SHP77 treated with DMSO at 0.1 percent for 48 hours (cell line): Measurements from ENCODE around the gene ACSL5.
"Not testable (repeated sequence)": the region's sequence is repeated elsewhere in the genome, so short reads cannot be mapped to it uniquely, and the experiment has no call there.

Experiments
- DNase-seq: peaks from one replicate; lab custom pipeline; 2025; lab: John Stamatoyannopoulos, UW

Gene ACSL5

DNA sequence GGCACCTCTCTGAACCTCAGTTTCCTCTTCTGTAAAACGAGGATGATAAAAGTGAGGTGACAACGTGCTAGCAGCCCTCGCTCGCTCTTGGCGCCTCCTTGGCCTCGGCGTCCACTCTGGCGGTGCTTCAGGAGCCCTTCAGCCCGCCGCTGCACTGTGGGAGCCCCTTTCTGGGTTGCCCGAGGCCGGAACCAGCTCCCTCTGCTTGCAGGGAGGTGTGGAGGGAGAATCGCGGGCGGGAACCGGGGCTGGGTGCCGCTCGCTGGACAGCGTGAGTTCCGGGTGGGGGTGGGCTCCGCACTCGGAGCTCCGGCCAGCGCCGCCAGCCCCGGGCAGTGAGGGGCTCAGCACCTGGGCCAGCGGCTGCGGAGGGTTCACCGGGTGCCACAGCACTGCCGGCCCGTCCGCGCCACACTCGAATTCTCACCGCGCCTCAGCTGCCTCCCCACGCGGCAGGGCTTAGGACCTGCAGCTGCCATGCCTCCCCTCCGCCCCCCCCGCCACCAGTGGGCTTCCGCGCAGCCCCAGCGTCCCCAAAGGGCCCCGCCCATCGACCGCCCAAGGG is 24.3 kb upstream of the ACSL5 start:
- DNase-seq = no peak

DNA sequence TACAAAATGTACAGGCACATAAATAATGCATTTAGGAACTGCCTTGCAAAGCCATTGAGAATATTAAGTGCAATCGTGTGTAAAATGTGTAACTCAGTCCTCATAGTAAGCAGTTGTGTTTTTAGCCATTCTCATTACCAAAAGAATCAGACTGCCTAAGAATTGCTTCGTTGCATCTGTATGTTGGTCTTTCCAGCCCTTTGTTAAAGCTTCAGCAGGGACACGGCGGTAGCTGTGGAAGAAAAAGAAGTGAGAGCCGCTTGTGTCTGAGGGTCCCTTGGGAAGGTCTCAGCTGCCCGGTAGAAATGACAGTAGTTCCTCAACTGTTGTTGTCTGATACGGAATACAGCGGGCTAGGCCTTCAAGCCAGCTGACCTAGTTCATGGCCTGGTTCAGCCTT is 22.8 kb upstream of the ACSL5 start:
- DNase-seq = no peak

DNA sequence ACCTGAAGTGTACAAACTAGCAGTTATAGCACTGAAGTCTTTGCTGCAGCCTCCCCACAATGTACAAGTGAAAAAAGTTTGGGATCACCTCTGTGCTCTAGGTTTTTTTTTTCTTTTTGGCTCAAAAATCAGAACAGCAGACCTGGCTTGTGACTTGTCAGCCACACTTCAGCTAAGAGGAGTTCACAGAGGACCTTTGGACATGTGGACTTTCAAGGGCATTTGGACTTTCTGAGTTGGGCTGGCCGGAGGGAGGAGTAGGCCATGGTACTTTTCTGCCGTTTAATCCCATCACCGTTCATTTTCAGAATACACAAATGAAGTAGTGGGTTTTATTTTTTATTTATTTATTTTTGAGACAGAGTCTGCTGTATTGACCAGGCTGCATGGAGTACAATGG is 21.9 kb upstream of the ACSL5 start:
- DNase-seq = no peak

DNA sequence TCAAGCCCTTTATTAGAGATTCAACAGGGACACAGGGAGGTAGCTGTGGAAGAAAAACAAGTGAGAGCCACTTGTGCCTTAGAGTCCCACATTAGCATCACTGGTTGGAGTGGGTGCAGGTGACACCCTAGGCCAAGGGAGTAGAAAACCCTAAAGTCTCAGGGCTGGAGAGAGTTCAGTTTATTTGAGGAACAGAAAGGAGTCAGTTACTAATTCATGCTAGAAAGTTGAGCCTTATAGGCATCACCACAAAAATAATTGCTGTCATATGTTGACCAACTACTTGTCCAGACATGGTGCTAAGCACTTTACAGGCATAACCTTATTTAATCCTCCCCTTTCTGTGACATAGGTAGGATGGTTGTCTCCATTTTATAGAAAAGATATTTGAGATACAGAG is 20.9 kb upstream of the ACSL5 start:
- no peak for DNase-seq

DNA sequence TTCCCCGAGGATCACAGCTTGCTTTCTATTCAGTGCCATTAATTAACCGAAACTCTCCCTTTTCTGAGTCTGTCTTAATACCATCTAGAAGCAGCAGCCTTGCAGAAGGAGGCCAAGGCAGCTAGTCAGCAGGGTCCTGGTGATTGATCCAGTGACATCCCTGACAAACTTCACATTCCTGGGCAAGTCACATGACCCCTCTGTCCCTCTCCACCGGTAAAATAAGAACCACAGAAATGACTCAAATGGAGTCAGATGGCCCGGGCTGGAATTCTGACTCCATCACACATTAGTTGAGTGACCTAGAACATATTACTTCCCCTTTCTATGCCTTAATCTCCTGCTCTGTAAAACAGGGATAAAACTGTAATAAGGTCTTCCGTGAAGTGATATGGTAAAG is 17.2 kb upstream of the ACSL5 start:
- DNase-seq = no peak

DNA sequence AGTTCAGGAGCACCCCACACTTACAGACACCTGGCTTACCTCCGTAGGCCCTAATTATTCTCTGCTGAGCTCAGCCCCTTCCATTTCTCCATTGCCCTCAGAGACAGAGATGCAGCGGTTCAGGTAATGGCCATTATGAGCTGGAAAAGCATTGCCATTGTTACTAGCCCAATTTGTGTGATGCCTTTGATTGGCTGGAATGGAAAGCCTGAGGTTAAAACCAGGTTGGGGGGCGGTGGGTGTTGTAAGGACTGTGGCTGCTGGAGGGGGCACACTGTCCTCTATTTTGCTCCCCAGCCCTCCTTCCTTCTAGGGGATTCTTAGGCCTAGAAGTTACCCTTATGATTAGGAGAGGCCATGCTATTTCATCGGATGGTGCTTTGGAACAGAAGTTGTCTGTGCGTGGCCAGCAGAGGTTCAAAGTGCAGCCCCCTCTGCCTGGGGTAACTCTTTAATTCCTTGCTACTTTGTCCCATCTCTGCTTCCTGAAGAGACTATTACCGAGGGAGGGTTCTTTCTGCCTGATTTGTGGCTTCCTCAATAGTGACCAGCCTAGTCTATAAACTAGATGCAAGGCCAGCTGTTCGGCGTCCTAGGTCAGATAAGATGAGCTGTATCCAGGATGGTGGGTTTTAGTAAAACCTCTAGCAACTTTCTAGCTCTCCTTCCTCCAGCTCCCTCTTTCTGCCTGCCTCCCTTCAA is 14.2 kb upstream of the ACSL5 start:
- DNase-seq = no peak

DNA sequence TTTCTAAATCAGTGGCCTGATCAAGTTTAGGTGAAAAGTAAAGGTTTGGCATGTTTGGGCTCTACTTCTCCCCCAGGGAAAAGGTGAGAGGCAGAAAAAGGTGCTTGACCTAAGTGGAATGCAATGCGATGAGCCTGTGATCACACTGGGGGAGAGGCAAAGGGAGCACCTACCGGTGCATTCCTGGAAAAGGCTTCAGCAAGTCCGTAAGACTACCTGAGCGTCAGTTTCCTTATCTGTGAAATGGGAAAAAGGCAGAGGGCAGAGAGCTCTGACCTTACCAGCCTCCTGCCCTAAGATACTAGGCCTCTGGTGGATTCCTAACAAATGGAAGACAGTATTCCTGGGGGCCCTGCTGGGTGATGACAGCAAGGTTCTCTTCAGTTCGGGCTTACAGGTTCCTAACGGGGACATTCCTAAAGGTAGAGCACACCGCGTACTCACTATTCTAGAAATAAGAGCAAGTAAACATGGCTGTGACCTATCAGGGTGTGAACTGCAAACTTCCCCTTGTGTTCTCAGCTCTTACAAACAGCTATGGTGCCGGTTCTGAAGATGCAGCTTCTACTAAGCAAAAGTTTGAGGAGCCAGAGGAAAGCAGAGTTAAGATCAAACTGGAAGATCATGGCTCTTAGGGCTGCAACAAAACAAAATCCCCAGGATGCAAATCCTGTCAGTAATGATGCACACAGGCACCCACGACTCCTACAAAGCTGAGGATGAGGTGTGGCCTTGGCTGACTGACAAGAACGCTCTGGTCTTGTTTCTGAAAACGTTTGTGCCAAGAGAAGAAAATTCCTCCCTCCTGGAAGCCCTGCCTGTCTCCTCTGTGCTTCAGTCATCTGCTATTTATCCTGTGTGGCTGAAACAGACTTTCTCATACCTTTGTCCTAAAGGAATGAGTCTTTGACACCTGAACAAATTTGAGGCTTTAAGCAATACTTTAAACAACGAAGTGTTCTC is 13.3 kb upstream of the ACSL5 start:
- DNase-seq = no peak

DNA sequence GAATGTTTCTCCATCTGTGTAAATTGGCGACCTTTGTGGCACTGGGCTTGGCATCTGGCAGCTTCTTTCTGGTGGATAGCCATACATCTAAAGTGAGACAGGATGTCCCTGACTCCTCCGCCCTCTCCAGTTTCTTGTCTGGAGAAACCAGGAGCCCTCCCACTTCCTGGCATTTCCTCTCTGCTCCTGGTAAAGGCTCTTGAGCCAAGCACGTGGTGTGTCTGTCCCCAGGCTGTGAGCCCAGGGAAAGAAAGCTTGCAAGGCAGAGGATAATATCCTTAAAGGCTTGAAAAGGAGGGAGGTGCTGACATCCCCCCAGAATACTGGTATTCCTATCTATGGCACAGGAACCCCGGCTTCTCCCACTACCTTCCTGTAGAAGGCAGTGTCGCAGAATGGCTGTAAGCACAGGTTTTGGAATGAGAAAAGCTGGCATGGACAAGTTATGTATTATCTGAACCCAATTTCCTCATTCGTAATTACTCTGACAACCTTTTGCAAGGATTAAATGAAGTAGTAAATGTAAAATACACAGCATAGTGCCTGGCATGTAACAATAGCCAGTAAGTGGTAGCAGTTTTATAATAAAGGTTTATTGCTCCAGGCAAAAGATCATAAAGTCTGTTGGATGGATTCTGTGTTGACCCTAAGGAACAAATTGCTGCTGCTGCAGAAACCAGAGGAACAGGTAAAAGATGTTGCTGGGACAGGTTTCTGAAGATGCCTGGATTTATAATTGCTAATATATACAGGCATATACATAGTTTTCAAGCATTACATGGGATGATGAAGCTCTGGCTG is 11.8 kb upstream of the ACSL5 start:
- DNase-seq = no peak

DNA sequence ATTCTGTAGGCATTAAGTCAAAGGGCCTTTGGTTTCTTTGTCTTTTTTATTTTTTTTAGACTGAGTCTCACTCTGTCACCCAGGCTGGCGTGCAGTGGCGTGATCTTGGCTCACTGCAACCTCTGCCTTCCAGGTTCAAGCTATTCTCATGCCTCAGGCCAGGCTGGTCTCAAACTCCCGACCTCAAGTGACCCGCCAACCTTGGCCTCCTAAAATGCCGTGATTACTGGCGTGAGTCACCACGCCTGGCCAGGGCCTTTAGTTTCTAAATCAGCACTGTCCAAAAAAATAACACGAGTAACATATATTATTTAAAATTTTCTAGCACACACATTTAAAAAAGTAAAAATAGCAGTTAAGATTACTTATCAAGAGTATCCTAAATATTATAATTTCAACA is 11.1 kb upstream of the ACSL5 start:
- no peak for DNase-seq

DNA sequence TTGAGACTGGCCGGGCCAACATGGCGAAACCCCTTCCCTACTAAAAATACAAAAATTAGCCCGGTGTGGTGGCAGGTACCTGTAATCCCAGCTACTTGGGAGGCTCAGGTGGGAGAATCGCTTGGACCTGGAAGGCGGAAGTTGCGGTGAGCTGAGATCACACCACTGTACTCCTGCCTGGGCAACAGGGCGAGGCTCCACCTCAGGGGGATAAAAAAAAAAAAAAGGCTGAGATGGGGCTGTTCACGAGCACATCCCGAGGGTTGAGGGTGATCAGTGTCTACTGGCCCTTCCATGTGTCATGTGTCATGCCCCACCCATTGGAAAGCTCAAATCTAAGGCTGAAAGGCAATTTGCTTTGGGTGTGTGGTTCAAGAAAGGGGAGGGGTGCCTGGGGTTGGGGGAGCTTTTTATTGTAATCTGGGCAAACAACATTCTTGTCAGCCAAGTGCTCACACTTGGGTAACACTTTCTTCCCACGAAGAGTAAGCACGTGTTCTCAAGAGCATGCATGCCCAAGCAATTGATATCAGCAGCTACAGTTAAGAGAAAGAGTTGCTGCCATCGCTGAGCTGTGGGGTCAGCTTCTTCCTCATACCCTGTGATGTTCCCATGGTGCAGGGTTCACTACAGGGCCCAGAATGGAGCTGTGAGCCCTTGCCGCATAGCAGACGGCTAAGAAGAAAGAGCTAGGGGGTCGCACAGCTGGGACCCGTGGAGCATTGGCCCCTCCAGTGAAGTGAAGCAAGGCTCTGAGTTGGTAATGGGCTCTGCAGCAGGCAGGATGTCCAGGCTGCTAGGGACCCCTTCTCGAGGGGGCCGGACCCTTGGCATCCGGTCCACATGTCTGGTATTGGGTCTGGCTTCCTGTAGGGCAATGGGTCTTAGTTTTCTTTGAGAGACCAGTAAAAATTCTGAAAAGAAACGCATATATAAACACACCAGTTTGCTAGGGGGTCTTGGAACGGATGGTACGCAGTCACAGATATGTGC is 9.9 kb upstream of the ACSL5 start:
- DNase-seq = no peak

DNA sequence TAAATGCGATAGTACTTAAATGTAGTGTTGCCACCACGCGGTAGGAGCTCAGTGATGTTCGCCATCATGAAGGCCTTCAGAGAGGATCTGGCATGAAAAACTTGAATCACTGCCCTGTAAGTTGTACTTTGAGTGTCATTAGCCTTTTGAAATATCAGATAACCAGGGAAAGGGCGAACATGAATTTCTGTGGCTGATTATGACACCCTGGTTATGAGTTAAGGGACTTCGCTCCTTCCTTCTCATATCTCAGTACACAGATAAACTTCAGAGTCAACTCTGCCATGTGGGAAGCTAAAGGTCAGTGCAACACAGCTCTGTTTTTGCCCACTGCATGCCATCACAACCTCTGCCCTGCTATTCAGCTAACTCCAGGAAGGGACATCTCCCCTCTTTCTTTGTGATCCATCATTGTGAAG is 8.9 kb upstream of the ACSL5 start:
- DNase-seq = no peak

DNA sequence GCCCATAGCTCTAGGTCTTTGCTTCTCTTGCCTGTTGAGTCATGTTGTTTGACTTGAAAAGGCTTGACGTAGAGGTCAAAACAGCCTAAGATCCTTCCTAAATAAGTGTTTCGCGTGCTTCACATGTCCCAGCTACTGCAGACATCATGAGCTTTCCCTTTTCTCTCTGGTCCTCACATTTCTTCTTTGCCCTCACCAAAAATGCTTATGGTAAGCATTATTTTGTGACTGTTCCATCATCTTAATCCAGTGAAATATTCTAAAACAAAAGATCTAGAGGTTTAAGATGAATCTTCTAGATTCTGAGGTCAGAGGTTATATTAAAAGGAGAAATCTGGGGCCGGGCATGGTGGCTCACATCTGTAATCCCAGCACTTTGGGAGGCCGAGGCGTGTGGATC is 8.5 kb upstream of the ACSL5 start:
- no peak for DNase-seq

DNA sequence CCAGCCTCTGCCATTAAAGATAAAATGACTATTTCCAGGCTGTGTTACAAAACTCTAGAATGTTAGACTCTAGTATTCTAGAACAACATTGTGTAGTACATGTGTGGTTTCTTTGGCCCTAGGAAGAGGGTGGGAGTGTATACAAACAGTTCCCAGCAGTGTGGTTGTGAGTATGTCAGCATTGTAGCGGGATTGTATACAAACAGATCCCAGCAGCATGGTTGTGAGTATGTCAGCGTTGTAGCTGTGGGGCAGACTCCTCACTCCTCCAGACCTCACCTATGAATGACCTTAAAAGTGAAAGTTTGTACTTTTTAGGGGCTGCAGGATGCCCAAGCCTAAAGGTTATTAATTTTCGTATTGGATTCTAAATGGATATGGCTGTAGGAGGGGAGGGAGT is 6.9 kb upstream of the ACSL5 start:
- DNase-seq = no peak

DNA sequence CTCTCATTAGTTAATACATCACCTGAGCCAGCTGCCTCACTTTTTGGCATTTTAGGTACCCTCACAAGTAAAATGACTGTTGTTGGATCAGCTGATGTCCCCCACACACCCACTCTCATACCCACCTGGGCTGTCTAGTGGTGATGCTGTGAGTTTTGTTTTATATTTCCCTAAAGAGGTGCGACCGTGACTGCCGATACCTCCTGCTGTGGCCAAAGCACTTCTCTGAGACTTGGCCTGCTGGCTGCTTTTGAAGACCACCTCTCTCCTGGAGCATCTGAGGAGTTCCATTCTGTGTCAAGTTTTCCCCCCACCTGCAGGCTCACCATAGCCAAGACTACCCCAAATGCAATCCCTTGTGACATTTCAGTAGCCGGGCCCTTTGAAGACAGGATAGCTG is 6.4 kb upstream of the ACSL5 start:
- DNase-seq = no peak

DNA sequence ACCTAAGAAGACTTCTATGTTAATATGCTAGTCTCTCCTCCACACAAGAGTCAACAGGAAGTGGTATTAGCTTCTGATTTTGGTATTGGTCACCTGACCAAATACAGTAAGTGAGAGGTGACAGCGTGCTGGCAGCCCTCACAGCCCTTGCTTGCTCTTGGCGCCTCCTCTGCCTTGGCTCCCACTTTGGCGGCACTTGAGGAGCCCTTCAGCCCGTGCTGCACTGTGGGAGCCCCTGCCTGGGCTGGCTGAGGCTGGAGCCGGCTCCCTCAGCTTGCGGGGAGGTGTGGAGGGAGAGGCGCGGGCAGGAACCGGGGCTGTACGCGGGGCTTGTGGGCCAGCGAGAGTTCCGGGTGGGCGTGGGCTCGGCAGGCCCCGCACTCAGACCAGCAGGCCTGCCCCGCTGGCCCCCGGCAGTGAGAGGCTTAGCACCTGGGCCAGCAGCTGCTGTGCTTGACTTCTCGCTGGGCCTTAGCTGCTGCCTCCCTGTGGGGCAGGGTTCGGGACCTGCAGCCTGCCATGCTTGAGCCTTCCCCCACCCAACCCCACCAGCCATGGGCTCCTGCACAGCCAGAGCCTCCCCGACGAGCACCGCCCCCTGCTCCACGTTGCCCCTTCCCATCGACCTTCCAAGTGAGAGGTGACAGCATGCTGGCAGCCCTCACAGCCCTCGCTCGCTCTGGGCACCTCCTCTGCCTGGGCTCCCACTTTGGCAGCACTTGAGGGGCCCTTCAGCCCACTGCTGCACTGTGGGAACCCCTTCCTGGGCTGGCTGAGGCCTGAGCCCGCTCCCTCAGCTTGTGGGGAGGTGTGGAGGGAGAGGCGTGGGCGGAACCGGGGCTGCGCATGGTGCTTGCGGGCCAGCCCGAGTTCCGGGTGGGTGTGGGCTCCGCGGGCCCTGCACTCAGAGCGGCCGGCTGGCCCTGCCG is 4.2 kb upstream of the ACSL5 start:
- DNase-seq = no peak

DNA sequence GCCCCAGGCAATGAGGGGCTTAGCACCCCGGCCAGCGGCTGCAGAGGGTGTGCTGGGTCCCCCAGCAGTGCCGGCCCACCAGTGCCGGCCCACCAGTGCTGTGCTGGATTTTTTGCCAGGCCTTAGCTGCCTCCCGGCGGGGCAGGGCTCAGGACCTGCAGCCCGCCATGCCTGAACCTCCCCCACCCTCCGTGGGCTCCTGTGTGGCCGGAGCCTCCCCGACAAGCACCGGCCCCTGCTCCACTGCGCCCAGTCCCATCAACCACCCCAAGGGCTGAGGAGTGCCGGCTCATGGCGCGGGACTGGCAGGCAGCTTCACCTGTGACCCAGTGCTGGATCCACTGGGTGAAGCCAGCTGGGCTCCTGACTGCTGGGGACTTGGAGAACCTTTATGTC is 3.5 kb upstream of the ACSL5 start:
- no peak for DNase-seq

DNA sequence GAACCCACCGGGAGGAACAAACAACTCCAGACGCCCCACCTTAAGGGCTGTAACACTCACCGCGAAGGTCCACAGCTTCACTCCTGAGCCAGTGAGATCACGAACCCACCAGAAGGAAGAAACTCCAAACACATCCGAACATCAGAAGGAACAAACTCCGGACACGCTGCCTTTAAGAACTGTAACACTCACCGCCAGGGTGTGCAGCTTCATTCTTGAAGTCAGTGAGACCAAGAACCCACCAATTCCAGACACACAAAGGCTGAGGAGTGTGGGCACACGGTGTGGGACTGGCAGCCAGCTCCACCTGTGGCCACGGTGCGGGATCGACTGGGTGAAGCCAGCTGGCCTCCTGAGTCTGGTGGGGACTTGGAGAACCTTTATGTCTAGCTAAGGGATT is 2.6 kb upstream of the ACSL5 start:
- DNase-seq = not testable (repeated sequence)

DNA sequence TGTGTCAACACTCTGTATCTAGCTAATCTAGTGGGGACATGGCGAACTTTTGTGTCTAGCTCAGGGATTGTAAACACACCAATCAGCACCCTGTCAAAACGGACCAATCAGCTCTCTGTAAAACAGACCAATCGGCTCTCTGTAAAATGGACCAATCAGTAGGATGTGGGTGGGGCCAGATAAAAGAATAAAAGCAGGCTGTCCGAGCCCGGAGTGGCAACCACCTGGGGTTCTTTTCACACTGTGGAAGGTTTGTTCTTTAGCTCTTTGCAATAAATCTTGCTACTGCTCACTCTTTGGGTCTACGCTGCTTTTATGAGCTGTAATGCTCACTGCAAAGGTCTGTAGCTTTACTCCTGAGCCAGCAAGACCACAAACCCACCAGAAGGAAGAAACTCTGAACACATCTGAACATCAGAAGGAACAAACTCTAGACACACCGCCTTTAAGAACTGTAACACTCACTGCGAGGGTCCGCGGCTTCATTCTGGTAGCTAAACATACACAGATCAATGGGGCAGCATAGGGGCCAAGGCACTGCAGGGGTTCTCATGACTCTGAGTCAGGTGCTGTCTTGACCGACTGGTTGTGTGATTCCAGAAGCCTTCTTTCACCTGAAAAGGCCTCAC is 1.6 kb upstream of the ACSL5 start:
- DNase-seq = not testable (repeated sequence)
